ENCODE results near the gene TMEM235. TPM values are rescaled to one million over a fixed set of nuclear protein-coding genes. Genes with fewer than 3 reads are reported as not detected.

TMEM235 gene
- polyA plus RNA-seq, 3 donors: not detected

Other genes with a start within 250 kb of the TMEM235 start
- 10 to 100 TPM; 13.4 to 20.1 (median 17.4) TPM for gene TMC6, start 102.9 kb upstream of the TMEM235 start, polyA plus RNA-seq (ENCODE audit: insufficient read length in 3 of 3)
- gene TMC8, start 100.9 kb upstream of the TMEM235 start, polyA plus RNA-seq (ENCODE audit: insufficient read length in 3 of 3): 1 to 10 TPM in 2 of 3 donors, under 1 TPM in 1; 0.97 to 1.7 (median 1.5) TPM
- gene C17orf99, start 85.2 kb upstream of the TMEM235 start, polyA plus RNA-seq (ENCODE audit: insufficient read length in 3 of 3): under 1 TPM; 0.06 to 0.26 (median 0.19) TPM
- gene SYNGR2, start 63.0 kb upstream of the TMEM235 start, polyA plus RNA-seq (ENCODE audit: insufficient read length in 3 of 3): 10 to 100 TPM; 49.8 to 67.7 (median 56.9) TPM
- gene TK1, start 44.6 kb upstream of the TMEM235 start, polyA plus RNA-seq (ENCODE audit: insufficient read length in 3 of 3): 10 to 100 TPM; 23.2 to 25.3 (median 24.6) TPM
- gene AFMID, start 44.3 kb upstream of the TMEM235 start, polyA plus RNA-seq (ENCODE audit: insufficient read length in 3 of 3): 10 to 100 TPM; 59.5 to 64.2 (median 60.5) TPM
- gene BIRC5, start 17.4 kb upstream of the TMEM235 start, polyA plus RNA-seq (ENCODE audit: insufficient read length in 3 of 3): 10 to 100 TPM; 23.7 to 28.6 (median 25.2) TPM
- gene SOCS3, start 128.4 kb downstream of the TMEM235 start, polyA plus RNA-seq (ENCODE audit: insufficient read length in 3 of 3): 10 to 100 TPM; 10.5 to 30.6 (median 11.5) TPM
- 10 to 100 TPM; 38.8 to 41.3 (median 39.1) TPM for gene PGS1, start 147.0 kb downstream of the TMEM235 start, polyA plus RNA-seq (ENCODE audit: insufficient read length in 3 of 3)